Small intestine (tissue), 7 donors: Measurements from ENCODE around the gene AOAH. TPM values are rescaled to one million over a fixed set of nuclear protein-coding genes. Genes with fewer than 3 reads are reported as not detected.

Experiments used
- DNase-seq, 2 donors: peaks; one replicate each; pipeline versions ENCODE4 v3.0.0 to v3.0.0-alpha.2; 2013
- FAIRE-seq: peaks from 2 replicates; lab custom pipeline; 2012; peaks lifted over from hg19 to GRCh38; lab: Jason Lieb, UNC
- H3K27ac ChIP-seq, 3 donors: one replicate each; pipeline ENCODE4 v1.5.1; 2013; ENCODE audit warnings: low read length in 2 of 3, mild to moderate bottlenecking in 2 of 3, control low read depth in 1 of 3, inconsistent platforms in 1 of 3, low read depth in 1 of 3, moderate library complexity in 1 of 3
- H3K27me3 ChIP-seq, 3 donors: one replicate each; pipeline ENCODE4 v1.6.1; 2013; ENCODE audit warnings: low read length in 3 of 3, inconsistent platforms in 1 of 3; ENCODE audit not compliant: control insufficient read depth in 3 of 3, insufficient read depth in 3 of 3
- H3K36me3 ChIP-seq, 3 donors: one replicate each; pipeline ENCODE4 v1.6.1; 2013; ENCODE audit warnings: low read length in 3 of 3, inconsistent platforms in 1 of 3, low read depth in 1 of 3, mild to moderate bottlenecking in 1 of 3, moderate library complexity in 1 of 3; ENCODE audit not compliant: control insufficient read depth in 3 of 3, insufficient read depth in 2 of 3
- H3K4me1 ChIP-seq, 3 donors: one replicate each; pipeline ENCODE4 v1.6.1; 2013; ENCODE audit warnings: low read length in 2 of 3, inconsistent platforms in 1 of 3, low read depth in 1 of 3, mild to moderate bottlenecking in 1 of 3, moderate library complexity in 1 of 3; ENCODE audit not compliant: control insufficient read depth in 3 of 3, insufficient read depth in 2 of 3
- H3K4me3 ChIP-seq, 3 donors: one replicate each; pipeline ENCODE4 v1.5.1; 2013; ENCODE audit warnings: low read length in 3 of 3, control low read depth in 1 of 3, inconsistent platforms in 1 of 3, low read depth in 1 of 3, mild to moderate bottlenecking in 1 of 3, moderate library complexity in 1 of 3
- H3K9me3 ChIP-seq, 2 donors: one replicate each; pipeline ENCODE4 v1.6.1; 2013; ENCODE audit warnings: low read depth in 1 of 2, low read length in 1 of 2; ENCODE audit not compliant: control insufficient read depth in 2 of 2, insufficient read depth in 1 of 2
- WGBS, 3 donors: extraction: QIAGEN DNeasy Blood & Tissue Kit; methylation state at CpG; one replicate each; pipeline ENCODE4 v1.1.7; 2013; 5-methylcytosine and 5-hydroxymethylcytosine counted together
- polyA plus RNA-seq, 4 donors: library from polyadenylated mRNA; stranded (reverse) in 3 of 4; unstranded in 1 of 4; fragments of 200-250 nt in 3 of 4; fragments of 120-200 nt in 1 of 4; gene quantifications; one replicate each; pipeline versions ENCODE4 v1.2.1 to v1.2.3, GENCODE V29; 2013
- donor health status: healthy with polysubstance abuse.
- donor health status: control.
- donor health status: control.
- donor health status: Bipolar disorder and iron deficiency.
- donor health status: healthy.

Gene AOAH
- polyA plus RNA-seq, 4 donors = 2.9 to 20.4 (median 8.4) TPM

DNA sequence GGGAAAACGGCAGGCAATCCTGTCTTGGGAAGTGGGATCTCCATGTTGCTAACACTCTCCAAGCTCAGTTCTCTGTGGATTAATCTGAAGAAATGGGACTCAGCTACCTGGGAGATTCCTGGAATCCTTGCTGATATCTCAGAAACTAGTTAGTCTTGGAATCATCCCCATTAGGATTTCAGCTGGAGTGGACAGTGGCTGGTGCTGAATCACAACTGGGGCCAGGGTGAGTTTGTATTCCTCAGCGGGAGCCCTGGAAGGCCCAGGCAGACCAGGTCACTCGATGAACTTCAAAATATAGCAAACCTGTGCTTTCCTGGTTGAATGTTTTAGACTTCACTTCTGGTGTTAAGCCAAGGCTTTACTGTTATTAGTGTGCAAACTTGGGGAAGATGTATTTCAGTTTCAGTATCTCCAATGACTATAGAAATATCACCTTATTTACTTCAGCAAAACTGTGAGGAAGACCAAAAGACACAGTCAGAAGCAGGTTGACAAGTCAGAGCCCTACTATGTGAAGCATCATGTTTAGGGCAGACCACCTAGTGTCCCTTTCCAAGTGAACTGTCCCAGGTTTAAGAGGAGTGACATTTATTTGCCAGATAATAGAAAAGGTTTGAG is 126.1 kb downstream of the AOAH start:
- FAIRE-seq (no peak), DNase-seq (no peak)

DNA sequence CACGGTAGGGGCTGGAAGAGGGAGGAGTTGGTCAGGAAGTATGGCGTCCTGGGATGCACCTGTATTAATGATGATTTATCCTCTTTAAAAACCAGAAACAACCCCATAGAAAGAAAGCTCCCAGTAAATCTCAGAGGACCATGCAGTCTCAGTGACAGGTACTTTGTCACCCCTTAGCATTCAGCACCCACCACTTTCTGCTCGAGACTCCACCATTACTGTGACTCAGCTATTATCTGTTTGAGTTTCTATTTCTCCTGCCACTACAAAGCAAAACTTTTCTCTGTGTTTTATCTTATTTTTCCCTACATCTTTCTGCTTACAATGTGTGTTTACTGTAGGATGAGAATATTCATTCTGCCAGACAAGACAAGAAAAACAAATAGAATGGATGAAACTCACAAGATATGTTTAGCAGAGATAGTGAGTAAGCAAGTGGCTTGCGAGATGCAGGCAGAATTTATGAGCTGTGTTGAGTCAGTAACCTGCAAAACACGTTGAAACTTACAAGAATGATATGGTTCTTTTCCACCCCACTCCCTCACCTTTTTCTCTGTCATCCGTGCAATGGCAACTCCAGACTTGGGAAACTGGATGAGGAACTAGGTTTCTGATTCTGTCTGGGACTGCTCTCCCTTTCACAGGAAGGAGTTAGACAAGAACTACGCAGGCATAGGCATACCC is 127.1 kb downstream of the AOAH start:
- WGBS, 3 donors = 62 to 66% (median 63%) methylated on average over 7 of the region's 7 CpGs
- Histone ChIP-seq H3K27ac (no peak overlapping the region), H3K4me3 (no peak overlapping the region), H3K9me3 (no peaks in the 10 kb centered on the region), H3K36me3 (no peaks in the 10 kb centered on the region), H3K27me3 (no peaks in the 10 kb centered on the region), H3K4me1 (no peaks in the 10 kb centered on the region)
- no peak for FAIRE-seq
- DNase-seq = no peak

More for the DNA sequence above, 126.1 kb downstream of the AOAH start:
- Histone ChIP-seq H3K4me1 (no peaks in the 10 kb centered on the region), H3K36me3 (no peaks in the 10 kb centered on the region), H3K4me3 (no peak overlapping the region), H3K9me3 (no peaks in the 10 kb centered on the region), H3K27me3 (no peaks in the 10 kb centered on the region), H3K27ac (no peak overlapping the region)
- WGBS, 3 donors = 80 to 83% (median 83%) methylated on average over 3 of the region's 3 CpGs

GRCh38 chr7:36594445-36594844 is 129.8 kb downstream of the AOAH start:
- DNase-seq (no peak), FAIRE-seq (no peak)
- H3K36me3 ChIP-seq = no peaks in the 10 kb centered on the region
- no peak overlapping the region for H3K4me3 ChIP-seq
- 92 to 98% (median 96%) methylated on average over 2 of the region's 2 CpGs for WGBS, 3 donors
- no peaks in the 10 kb centered on the region for H3K9me3 ChIP-seq
- no peak overlapping the region for H3K27ac ChIP-seq
- H3K4me1 ChIP-seq = no peaks in the 10 kb centered on the region
- H3K27me3 ChIP-seq = no peaks in the 10 kb centered on the region

DNA sequence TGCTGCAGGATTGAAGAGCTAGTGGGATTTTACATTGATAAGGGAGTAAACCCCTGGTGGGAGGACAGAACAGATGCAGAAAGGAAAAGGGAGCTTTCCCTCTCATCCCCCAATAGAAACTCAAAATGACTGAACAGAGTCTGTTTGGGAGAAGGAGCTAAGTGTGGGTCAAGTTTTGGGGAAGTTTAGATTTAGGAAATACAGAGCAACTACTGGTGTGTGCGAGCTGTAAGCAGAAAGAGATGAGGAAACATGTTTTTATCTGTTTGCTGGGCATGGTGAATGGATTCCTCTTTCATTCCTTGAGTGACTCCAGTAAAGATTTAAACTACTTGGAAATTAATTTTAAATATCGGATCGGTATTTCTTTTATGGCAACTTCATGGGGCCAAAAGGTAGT is 132.7 kb downstream of the AOAH start:
- Histone ChIP-seq H3K4me1 (no peaks in the 10 kb centered on the region), H3K9me3 (no peaks in the 10 kb centered on the region), H3K27ac (no peak overlapping the region), H3K36me3 (no peaks in the 10 kb centered on the region), H3K27me3 (no peaks in the 10 kb centered on the region), H3K4me3 (no peak overlapping the region)
- WGBS, 3 donors = 88 to 92% (median 91%) methylated on average over 3 of the region's 3 CpGs
- no peak for DNase-seq
- no peak for FAIRE-seq

DNA sequence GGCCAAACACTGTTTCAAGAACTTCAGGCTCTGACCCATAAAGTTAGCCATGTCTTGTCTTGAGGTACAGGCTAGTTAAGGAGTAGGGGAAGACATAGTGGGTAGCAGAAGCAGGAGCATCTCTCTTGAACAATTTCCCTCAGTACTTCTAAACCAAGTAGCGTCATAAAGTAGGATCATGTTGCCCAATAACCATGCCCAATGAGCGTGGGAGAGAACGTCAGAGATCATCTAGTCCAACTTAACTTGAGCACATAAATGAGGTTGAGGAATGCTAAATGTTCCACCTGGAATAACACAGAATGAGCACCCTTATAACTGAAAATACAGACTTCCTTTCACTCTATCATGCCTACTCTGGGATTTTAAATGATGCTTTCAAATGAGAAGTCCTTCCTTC is 134.9 kb downstream of the AOAH start:
- Histone ChIP-seq H3K27me3 (no peaks in the 10 kb centered on the region), H3K27ac (no peak overlapping the region), H3K9me3 (no peaks in the 10 kb centered on the region), H3K4me1 (no peaks in the 10 kb centered on the region), H3K4me3 (no peak overlapping the region), H3K36me3 (no peaks in the 10 kb centered on the region)
- WGBS, 3 donors = 90 to 95% (median 91%) methylated on average over 3 of the region's 3 CpGs
- FAIRE-seq (no peak), DNase-seq (no peak)

GRCh38 chr7:36583318-36583717 is 141.0 kb downstream of the AOAH start:
- DNase-seq (no peak), FAIRE-seq (no peak)
- no peaks in the 10 kb centered on the region for H3K27me3 ChIP-seq
- H3K9me3 ChIP-seq = peaks cover 0 to 3% of the 10 kb centered on the region in 2 donors
- H3K4me3 ChIP-seq = no peak overlapping the region
- WGBS, 3 donors = 25 to 68% (median 52%) methylated on average over 1 of the region's 1 CpG
- no peak overlapping the region for H3K27ac ChIP-seq
- H3K36me3 ChIP-seq = no peaks in the 10 kb centered on the region
- H3K4me1 ChIP-seq = no peaks in the 10 kb centered on the region

DNA sequence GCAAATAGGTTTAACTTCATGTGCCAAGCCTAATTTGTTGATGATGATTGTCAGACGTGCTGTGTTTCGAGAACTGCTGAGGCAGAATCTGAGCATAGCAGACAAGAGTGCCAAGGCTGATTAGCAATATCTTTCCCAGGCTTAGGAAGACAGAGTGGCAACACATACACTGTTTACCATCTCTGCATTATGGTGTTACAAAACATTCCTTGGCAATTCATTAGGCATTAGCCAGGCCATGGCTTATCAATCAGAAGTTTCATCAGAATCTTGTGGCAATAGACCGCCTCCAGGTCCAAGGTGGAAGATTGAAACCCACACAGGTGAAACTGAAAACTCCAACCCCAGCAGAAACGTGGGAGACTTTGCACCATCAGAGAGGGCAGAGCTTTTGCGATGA is 148.5 kb downstream of the AOAH start:
- DNase-seq (no peak), FAIRE-seq (no peak)
- Histone ChIP-seq H3K27ac (no peak overlapping the region), H3K4me1 (no peaks in the 10 kb centered on the region), H3K36me3 (no peaks in the 10 kb centered on the region), H3K27me3 (no peaks in the 10 kb centered on the region), H3K9me3 (peaks cover 0 to 8% of the 10 kb centered on the region in 2 donors), H3K4me3 (no peak overlapping the region)
- WGBS, 3 donors = 73 to 79% (median 75%) methylated on average over 5 of the region's 5 CpGs

DNA sequence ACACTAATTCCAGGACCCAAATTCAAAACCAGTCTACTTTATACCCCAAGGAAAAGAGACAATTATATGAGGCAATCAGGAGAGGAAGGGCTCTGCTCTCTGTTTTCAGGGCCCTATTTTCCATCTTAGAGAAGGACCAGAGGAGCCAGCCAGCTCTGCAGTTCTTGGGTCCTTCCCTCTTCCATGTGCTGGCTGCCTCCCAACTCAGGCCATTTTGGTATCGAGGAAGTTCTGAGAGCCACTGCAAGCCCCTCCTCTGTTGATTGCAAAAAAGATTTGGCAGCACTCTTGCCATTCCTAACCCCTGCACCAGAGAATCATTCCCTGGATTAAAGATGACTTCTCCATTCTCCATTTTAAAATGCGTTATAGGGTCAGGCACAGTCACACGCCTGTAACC is 151.2 kb downstream of the AOAH start:
- H3K4me1 ChIP-seq = no peaks in the 10 kb centered on the region
- DNase-seq (no peak), FAIRE-seq (no peak)
- H3K36me3 ChIP-seq = no peaks in the 10 kb centered on the region
- WGBS, 3 donors = 89 to 99% (median 91%) methylated on average over 3 of the region's 3 CpGs
- no peak overlapping the region for H3K27ac ChIP-seq
- peaks cover 0 to 4% of the 10 kb centered on the region in 2 donors for H3K9me3 ChIP-seq
- H3K4me3 ChIP-seq = no peak overlapping the region
- H3K27me3 ChIP-seq = no peaks in the 10 kb centered on the region
